Tibial nerve (tissue), 4 donors: ENCODE measurements around the gene CFAP47. TPM values are rescaled to one million over a fixed set of nuclear protein-coding genes. Genes with fewer than 3 reads are reported as not detected.

Experiments used
- DNase-seq, 2 donors: peaks; one replicate each; pipeline ENCODE4 v3.0.0-alpha.2; 2019; ENCODE audit warnings: low spot score in 2 of 2
- H3K27ac ChIP-seq, 4 donors: fragments of 200-600 bp; sonication (generic) in 3 of 4; one replicate each; pipeline ENCODE4 v1.5.1; 2017 to 2019; ENCODE audit warnings: mild to moderate bottlenecking in 1 of 4
- H3K27me3 ChIP-seq, 2 donors: fragments of 200-600 bp; sonication (generic) in 1 of 2; one replicate each; pipeline versions ENCODE4 v1.5.1 to v1.6.0; 2017 to 2019
- H3K36me3 ChIP-seq, 3 donors: fragments of 200-600 bp; sonication (generic); one replicate each; pipeline ENCODE4 v1.5.1; 2018 to 2019
- H3K4me1 ChIP-seq, 4 donors: fragments of 200-600 bp; sonication (generic) in 3 of 4; one replicate each; pipeline ENCODE4 v1.5.1; 2017 to 2019
- H3K4me3 ChIP-seq, 4 donors: fragments of 200-600 bp; sonication (generic) in 3 of 4; one replicate each; pipeline ENCODE4 v1.5.1; 2017 to 2019; ENCODE audit warnings: mild to moderate bottlenecking in 1 of 4, moderate library complexity in 1 of 4
- H3K9me3 ChIP-seq, 4 donors: fragments of 200-600 bp; sonication (generic) in 3 of 4; one replicate each; pipeline ENCODE4 v1.5.1; 2017 to 2019
- EP300 ChIP-seq, 2 donors: sonication (generic); formaldehyde crosslinking; IDR thresholded peaks; one replicate each; pipeline ENCODE4 v1.6.1; 2017; ENCODE audit warnings: antibody characterized with exemption in 2 of 2, mild to moderate bottlenecking in 1 of 2
- POLR2A ChIP-seq, 2 donors: fragments of 450-650 bp; IDR thresholded peaks; one replicate each; pipeline ENCODE4 v1.6.1; 2017; ENCODE audit warnings: antibody characterized with exemption in 2 of 2, mild to moderate bottlenecking in 2 of 2, moderate library complexity in 2 of 2
- WGBS, 2 donors: methylation state at CpG; one replicate each; pipeline ENCODE4 v1.1.5; 2018; 5-methylcytosine and 5-hydroxymethylcytosine counted together
- total RNA-seq, 4 donors: library from RNA; depleted of rRNA; stranded (reverse); fragments of >200 nt; gene quantifications; one replicate each; pipeline ENCODE4 v1.1.0, GENCODE V29; 2016
- TF ChIP-seq, protein P1 (sequence below), 5 experiments: fragments of 200-600 bp in 3 of 5; fragments of 450-650 bp in 2 of 5; sonication (generic) in 3 of 5; IDR thresholded peaks; one replicate each; pipeline ENCODE4 v1.5.1; 2016 to 2019; ENCODE audit warnings: antibody characterized with exemption in 5 of 5, mild to moderate bottlenecking in 3 of 5, moderate library complexity in 2 of 5

CFAP47 gene
- total RNA-seq, 4 donors from 2014 or later: not detected

- no peak overlapping the region for H3K4me3 ChIP-seq
- H3K36me3 ChIP-seq: no peaks in the 10 kb centered on the region
- no peaks in the 10 kb centered on the region for H3K9me3 ChIP-seq
- WGBS, 2 donors: 100% methylated on average over 1 of the region's 1 CpG; no CpG with 5 or more reads in 1 of the 2 donors
- TF ChIP-seq, protein P1, sequence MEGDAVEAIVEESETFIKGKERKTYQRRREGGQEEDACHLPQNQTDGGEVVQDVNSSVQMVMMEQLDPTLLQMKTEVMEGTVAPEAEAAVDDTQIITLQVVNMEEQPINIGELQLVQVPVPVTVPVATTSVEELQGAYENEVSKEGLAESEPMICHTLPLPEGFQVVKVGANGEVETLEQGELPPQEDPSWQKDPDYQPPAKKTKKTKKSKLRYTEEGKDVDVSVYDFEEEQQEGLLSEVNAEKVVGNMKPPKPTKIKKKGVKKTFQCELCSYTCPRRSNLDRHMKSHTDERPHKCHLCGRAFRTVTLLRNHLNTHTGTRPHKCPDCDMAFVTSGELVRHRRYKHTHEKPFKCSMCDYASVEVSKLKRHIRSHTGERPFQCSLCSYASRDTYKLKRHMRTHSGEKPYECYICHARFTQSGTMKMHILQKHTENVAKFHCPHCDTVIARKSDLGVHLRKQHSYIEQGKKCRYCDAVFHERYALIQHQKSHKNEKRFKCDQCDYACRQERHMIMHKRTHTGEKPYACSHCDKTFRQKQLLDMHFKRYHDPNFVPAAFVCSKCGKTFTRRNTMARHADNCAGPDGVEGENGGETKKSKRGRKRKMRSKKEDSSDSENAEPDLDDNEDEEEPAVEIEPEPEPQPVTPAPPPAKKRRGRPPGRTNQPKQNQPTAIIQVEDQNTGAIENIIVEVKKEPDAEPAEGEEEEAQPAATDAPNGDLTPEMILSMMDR (IDR thresholded peaks at IDR 0.05): no peak
- TF ChIP-seq POLR2A (IDR thresholded peaks at IDR 0.05) (no peak), EP300 (IDR thresholded peaks at IDR 0.05) (no peak)
- DNase-seq: no peak
- no peaks in the 10 kb centered on the region for H3K27me3 ChIP-seq
- H3K4me1 ChIP-seq: no peaks in the 10 kb centered on the region
- H3K27ac ChIP-seq: no peak overlapping the region
Measured at GRCh38 chrX:36241397-36241796, 321.9 kb downstream of the CFAP47 start.

GRCh38 chrX:36266155-36266554 is 346.6 kb downstream of the CFAP47 start:
- WGBS, 2 donors: 85 to 100% methylated on average over 2 to 5 of the region's 5 CpGs
- H3K36me3 ChIP-seq: no peaks in the 10 kb centered on the region
- TF ChIP-seq POLR2A (IDR thresholded peaks at IDR 0.05): no peak
- TF ChIP-seq EP300 (IDR thresholded peaks at IDR 0.05): no peak
- TF ChIP-seq, protein P1 (IDR thresholded peaks at IDR 0.05): no peak
- no peaks in the 10 kb centered on the region for H3K4me1 ChIP-seq
- DNase-seq: no peak
- H3K9me3 ChIP-seq: no peaks in the 10 kb centered on the region
- H3K27ac ChIP-seq: no peak overlapping the region
- H3K4me3 ChIP-seq: no peak overlapping the region
- no peaks in the 10 kb centered on the region for H3K27me3 ChIP-seq

- DNase-seq: no peak
- no peak for TF ChIP-seq EP300 (IDR thresholded peaks at IDR 0.05)
- TF ChIP-seq, protein P1 (IDR thresholded peaks at IDR 0.05): no peak
- TF ChIP-seq POLR2A (IDR thresholded peaks at IDR 0.05): no peak
- Histone ChIP-seq H3K27me3 (no peaks in the 10 kb centered on the region), H3K36me3 (no peaks in the 10 kb centered on the region), H3K4me3 (no peak overlapping the region), H3K9me3 (no peaks in the 10 kb centered on the region), H3K27ac (no peak overlapping the region), H3K4me1 (no peaks in the 10 kb centered on the region)
- WGBS, 2 donors: 38 to 42% methylated on average over 1 of the region's 1 CpG
Measured at GRCh38 chrX:36310136-36310535, 390.6 kb downstream of the CFAP47 start.

- H3K9me3 ChIP-seq: no peaks in the 10 kb centered on the region
- no peaks in the 10 kb centered on the region for H3K4me1 ChIP-seq
- DNase-seq: no peak
- H3K27ac ChIP-seq: no peak overlapping the region
- no peak for TF ChIP-seq EP300 (IDR thresholded peaks at IDR 0.05)
- no peak for TF ChIP-seq POLR2A (IDR thresholded peaks at IDR 0.05)
- TF ChIP-seq, protein P1 (IDR thresholded peaks at IDR 0.05): no peak
- 64 to 76% methylated on average over 3 of the region's 3 CpGs for WGBS, 2 donors
- H3K4me3 ChIP-seq: no peak overlapping the region
- no peaks in the 10 kb centered on the region for H3K36me3 ChIP-seq
- H3K27me3 ChIP-seq: no peaks in the 10 kb centered on the region
Measured at GRCh38 chrX:36314303-36314702, 394.8 kb downstream of the CFAP47 start.

GRCh38 chrX:36334572-36334971 is 415.0 kb downstream of the CFAP47 start:
- no peak overlapping the region for H3K4me3 ChIP-seq
- no peak for DNase-seq
- 84 to 94% methylated on average over 1 of the region's 1 CpG for WGBS, 2 donors
- peaks cover 0 to 6% of the 10 kb centered on the region in 2 donors for H3K27me3 ChIP-seq
- no peaks in the 10 kb centered on the region for H3K9me3 ChIP-seq
- no peaks in the 10 kb centered on the region for H3K36me3 ChIP-seq
- TF ChIP-seq EP300 (IDR thresholded peaks at IDR 0.05): no peak
- TF ChIP-seq, protein P1 (IDR thresholded peaks at IDR 0.05): no peak
- no peak for TF ChIP-seq POLR2A (IDR thresholded peaks at IDR 0.05)
- no peaks in the 10 kb centered on the region for H3K4me1 ChIP-seq
- no peak overlapping the region for H3K27ac ChIP-seq
